Natural killer cell (primary cell): ENCODE data around the gene PRKAR1A. TPM values are rescaled to one million over a fixed set of nuclear protein-coding genes. Genes with fewer than 3 reads are reported as not detected.

Source experiments
- ATAC-seq, 3 donors: fragments of 150-1000 bp in 2 of 3; fragments of 200-7000 bp in 1 of 3; cut with Tn5 transposase; 1 replicate in 1 of 3; 2 replicates in 2 of 3; pipeline ENCODE4 v1.10.0; 2021; ENCODE audit warnings: mild to moderate bottlenecking in 2 of 3, moderate library complexity in 2 of 3
- DNase-seq, 2 donors: peaks; one replicate each; pipeline versions ENCODE4 v3.0.0 to v3.0.0-alpha.2; 2013 to 2021; ENCODE audit warnings: mixed read lengths in 1 of 2
- H3K27ac ChIP-seq: one replicate; pipeline ENCODE4 v1.5.1; 2013; ENCODE audit warnings: mild to moderate bottlenecking, low read length
- H3K27me3 ChIP-seq: one replicate; pipeline ENCODE4 v1.6.1; 2013; ENCODE audit warnings: low read length; ENCODE audit not compliant: control insufficient read depth, insufficient read depth
- H3K36me3 ChIP-seq: one replicate; pipeline ENCODE4 v1.6.1; 2013; ENCODE audit warnings: low read length; ENCODE audit not compliant: control insufficient read depth, insufficient read depth
- H3K4me1 ChIP-seq: one replicate; pipeline ENCODE4 v1.6.1; 2013; ENCODE audit warnings: low read length; ENCODE audit not compliant: control insufficient read depth, insufficient read depth
- H3K4me3 ChIP-seq: one replicate; pipeline ENCODE4 v1.5.1; 2013; ENCODE audit warnings: low read length
- H3K9me3 ChIP-seq: one replicate; pipeline ENCODE4 v1.6.1; 2013; ENCODE audit warnings: low read length; ENCODE audit not compliant: control insufficient read depth, insufficient read depth
- H3K27ac Mint-ChIP-seq, 2 donors: one replicate each; pipeline ENCODE4 v1.8.0; 2022; ENCODE audit warnings: mild to moderate bottlenecking in 2 of 2, mixed read lengths in 2 of 2, moderate library complexity in 1 of 2
- H3K27me3 Mint-ChIP-seq, 2 donors: one replicate each; pipeline ENCODE4 v1.8.0; 2022; ENCODE audit warnings: low read depth in 2 of 2, mixed read lengths in 2 of 2
- H3K36me3 Mint-ChIP-seq: one replicate; pipeline ENCODE4 v1.8.0; 2022; ENCODE audit warnings: mixed read lengths
- H3K4me1 Mint-ChIP-seq, 2 donors: one replicate each; pipeline ENCODE4 v1.8.0; 2022; ENCODE audit warnings: mixed read lengths in 2 of 2
- H3K4me3 Mint-ChIP-seq: one replicate; pipeline ENCODE4 v1.8.0; 2022; ENCODE audit warnings: mild to moderate bottlenecking, moderate library complexity, mixed read lengths
- H3K9me3 Mint-ChIP-seq, 2 donors: one replicate each; pipeline ENCODE4 v1.8.0; 2022; ENCODE audit warnings: mixed read lengths in 2 of 2
- CTCF ChIP-seq: fragments of 200-600 bp; IDR thresholded peaks from one replicate; pipeline ENCODE4 v1.8.0; 2022; ENCODE audit warnings: antibody characterized with exemption
- WGBS: methylation state at CpG from one replicate; pipeline ENCODE4 v1.1.7; 2013; ENCODE audit warnings: missing lambda C conversion rate; ENCODE audit not compliant: insufficient coverage; 5-methylcytosine and 5-hydroxymethylcytosine counted together
- intact Hi-C: fragments of 100-400 bp; cut with micrococcal nuclease; formaldehyde crosslinking; loops from one replicate; pipeline ENCODE4 v1.14.2; 2022
- total RNA-seq, 4 donors: library from RNA; stranded (reverse); fragments of 120-200 nt in 1 of 4; gene quantifications; one replicate each; pipeline versions ENCODE4 v1.2.3 to v1.2.4, GENCODE V29; 2013 to 2022

Gene PRKAR1A
- total RNA-seq, 3 donors from 2014 or later (not counting 1 experiment from before 2014, with no cell fraction given), result 215 to 267 (median 234) TPM

GRCh38 chr17:68594552-68594951 lies 82.3 kb downstream of the PRKAR1A start:
- ATAC-seq, result no peak
- intact Hi-C loops, result no loop called here
- Histone ChIP-seq H3K9me3 (no peaks in the 10 kb centered on the region), H3K27ac (no peak overlapping the region), H3K4me3 (no peak overlapping the region), H3K27me3 (peaks cover 7% of the 10 kb centered on the region), H3K4me1 (peaks cover under 1% of the 10 kb centered on the region), H3K36me3 (no peaks in the 10 kb centered on the region)
- H3K27ac Mint-ChIP-seq, result no peak overlapping the region
- H3K4me3 Mint-ChIP-seq, result no peak overlapping the region
- H3K4me1 Mint-ChIP-seq, result peaks cover 13% of the 10 kb centered on the region in 2 donors
- H3K9me3 Mint-ChIP-seq, result no peaks in the 10 kb centered on the region
- DNase-seq, result no peak
- no peaks in the 10 kb centered on the region for H3K36me3 Mint-ChIP-seq
- WGBS, result 92% methylated on average over 2 of the region's 2 CpGs
- peaks cover 45 to 79% of the 10 kb centered on the region in 2 donors for H3K27me3 Mint-ChIP-seq
- no peak for TF ChIP-seq CTCF

DNA sequence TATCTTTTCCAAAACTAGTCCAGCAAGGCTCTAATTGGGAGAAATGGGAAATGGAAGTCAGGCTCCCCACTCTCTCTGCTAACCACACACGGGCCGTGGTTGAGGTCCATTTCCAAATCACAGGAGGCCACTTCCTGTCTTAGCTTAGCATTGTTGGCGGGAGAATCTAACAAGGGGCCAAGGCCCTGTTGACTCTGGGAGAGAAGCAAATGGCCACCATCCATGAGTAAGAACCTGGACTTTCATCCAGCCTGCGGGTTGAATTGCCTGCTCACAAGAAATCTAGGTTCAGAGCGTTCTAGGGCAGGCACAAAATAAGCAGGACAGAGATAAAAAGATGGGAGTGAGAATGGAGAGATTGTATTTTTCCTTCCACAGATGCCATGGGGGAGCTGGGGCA lies 83.3 kb downstream of the PRKAR1A start:
- Histone ChIP-seq H3K4me3 (no peak overlapping the region), H3K36me3 (no peaks in the 10 kb centered on the region), H3K4me1 (peaks cover 9% of the 10 kb centered on the region), H3K27ac (no peak overlapping the region), H3K27me3 (peaks cover 14% of the 10 kb centered on the region), H3K9me3 (no peaks in the 10 kb centered on the region)
- Mint-ChIP-seq H3K27ac (no peak overlapping the region), H3K36me3 (no peaks in the 10 kb centered on the region), H3K4me3 (no peak overlapping the region), H3K4me1 (peaks cover 13 to 16% of the 10 kb centered on the region in 2 donors), H3K9me3 (no peaks in the 10 kb centered on the region), H3K27me3 (peaks cover 48 to 82% of the 10 kb centered on the region in 2 donors)
- DNase-seq (no peak), ATAC-seq (no peak)
- intact Hi-C loops, result no loop called here
- TF ChIP-seq CTCF, result no peak
- WGBS, result 50% methylated on average over 5 of the region's 5 CpGs

GRCh38 chr17:68595986-68596385 lies 83.8 kb downstream of the PRKAR1A start:
- Mint-ChIP-seq H3K4me1 (peaks cover 13 to 16% of the 10 kb centered on the region in 2 donors), H3K27me3 (peaks cover 48 to 82% of the 10 kb centered on the region in 2 donors), H3K4me3 (no peak overlapping the region), H3K27ac (no peak overlapping the region), H3K36me3 (no peaks in the 10 kb centered on the region), H3K9me3 (no peaks in the 10 kb centered on the region)
- no peak for TF ChIP-seq CTCF
- Histone ChIP-seq H3K27ac (no peak overlapping the region), H3K4me3 (no peak overlapping the region), H3K27me3 (peaks cover 14% of the 10 kb centered on the region), H3K36me3 (no peaks in the 10 kb centered on the region), H3K4me1 (peaks cover 11% of the 10 kb centered on the region), H3K9me3 (no peaks in the 10 kb centered on the region)
- DNase-seq, result peak in 1 of 2 donors; percentile 17
- intact Hi-C loops, result no loop called here
- ATAC-seq, result peak in 1 of 3 donors; percentile 46
- 18% methylated on average over 1 of the region's 2 CpGs for WGBS

DNA sequence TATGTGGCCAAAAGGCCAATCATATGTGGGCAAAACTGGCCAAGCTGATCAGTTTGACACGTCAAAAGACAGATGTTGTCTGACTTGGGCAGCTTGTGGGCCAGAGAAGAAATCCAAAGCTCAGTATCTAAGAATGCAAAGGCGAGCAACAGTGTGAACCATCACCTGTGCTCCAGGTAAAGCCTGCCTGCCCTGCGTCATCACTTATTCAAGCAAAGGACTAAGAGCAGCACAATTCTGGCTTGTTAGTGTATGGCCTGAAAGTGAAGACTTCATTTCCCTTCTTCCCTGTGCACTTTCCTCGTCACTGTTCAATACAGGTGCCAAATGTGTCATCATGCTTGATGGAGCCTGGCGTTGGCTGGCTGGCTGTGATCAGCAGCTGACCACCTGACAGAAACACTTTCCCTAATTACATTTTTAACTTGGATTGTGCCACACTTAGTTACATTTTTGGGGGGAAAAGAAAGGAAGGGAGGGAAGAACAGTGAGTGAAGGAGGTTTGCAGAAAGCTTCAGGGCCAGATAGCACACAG lies 84.2 kb downstream of the PRKAR1A start:
- Mint-ChIP-seq H3K36me3 (no peaks in the 10 kb centered on the region), H3K4me3 (no peak overlapping the region), H3K27me3 (peaks cover 48 to 83% of the 10 kb centered on the region in 2 donors), H3K4me1 (peaks cover 13 to 16% of the 10 kb centered on the region in 2 donors), H3K27ac (no peak overlapping the region), H3K9me3 (no peaks in the 10 kb centered on the region)
- H3K4me3 ChIP-seq, result no peak overlapping the region
- WGBS, result 74% methylated on average over 5 of the region's 5 CpGs
- no peak overlapping the region for H3K27ac ChIP-seq
- intact Hi-C loops, result no loop called here
- peaks cover 14% of the 10 kb centered on the region for H3K4me1 ChIP-seq
- no peaks in the 10 kb centered on the region for H3K36me3 ChIP-seq
- H3K27me3 ChIP-seq, result peaks cover 16% of the 10 kb centered on the region
- no peak for TF ChIP-seq CTCF
- ATAC-seq (no peak), DNase-seq (no peak)
- H3K9me3 ChIP-seq, result no peaks in the 10 kb centered on the region
